Pancreas (tissue), 10 donors: ENCODE measurements around the gene MINDY4B. TPM values are rescaled to one million over a fixed set of nuclear protein-coding genes. Genes with fewer than 3 reads are reported as not detected.

Experiments used
- ATAC-seq, 4 donors: fragments of 200-7000 bp; cut with Tn5 transposase; one replicate each; pipeline versions ENCODE4 v1.8.0 to v1.9.1; 2020; ENCODE audit warnings: mild to moderate bottlenecking in 4 of 4, moderate library complexity in 4 of 4
- DNase-seq, 6 donors: peaks; one replicate each; pipeline ENCODE4 v3.0.0-alpha.2; 2020
- FAIRE-seq: peaks from 2 replicates; lab custom pipeline; 2012; peaks lifted over from hg19 to GRCh38; lab: Jason Lieb, UNC
- H3K27ac ChIP-seq, 4 donors: fragments of 200-600 bp; sonication (generic); 1 replicate in 3 of 4; 2 replicates in 1 of 4; pipeline versions ENCODE4 v1.5.0 to v1.8.0; 2020
- H3K27me3 ChIP-seq, 4 donors: fragments of 200-600 bp; one replicate each; pipeline ENCODE4 v1.8.0; 2021
- H3K36me3 ChIP-seq, 3 donors: fragments of 200-600 bp; sonication (generic) in 1 of 3; one replicate each; pipeline versions ENCODE4 v1.5.0 to v1.8.0; 2020 to 2021
- H3K4me1 ChIP-seq, 3 donors: fragments of 200-600 bp; one replicate each; pipeline ENCODE4 v1.8.0; 2021
- H3K4me3 ChIP-seq, 4 donors: fragments of 200-600 bp; sonication (generic) in 2 of 4; one replicate each; pipeline versions ENCODE4 v1.5.0 to v1.8.0; 2020 to 2021
- H3K9me3 ChIP-seq, 4 donors: fragments of 200-600 bp; one replicate each; pipeline ENCODE4 v1.8.0; 2021
- CTCF ChIP-seq, 4 donors: fragments of 200-600 bp; sonication (generic) in 3 of 4; IDR thresholded peaks; one replicate each; pipeline versions ENCODE4 v1.5.0 to v1.8.0; 2021; ENCODE audit warnings: antibody characterized with exemption in 4 of 4
- WGBS, 2 donors: extraction: QIAGEN DNeasy Blood & Tissue Kit; methylation state at CpG; one replicate each; pipeline ENCODE4 v1.1.7; 2013; 5-methylcytosine and 5-hydroxymethylcytosine counted together
- intact Hi-C, 3 donors: fragments of 100-400 bp; cut with DNase I; formaldehyde crosslinking; loops; one replicate each; pipeline versions ENCODE4 v1.11.1 to v1.14.2; 2022
- polyA plus RNA-seq, 2 donors: library from polyadenylated mRNA; stranded (reverse); fragments of 200-250 nt; gene quantifications; one replicate each; pipeline ENCODE4 v1.2.3, GENCODE V29; 2013
- total RNA-seq, 6 donors: library from RNA; stranded (reverse); fragmentation: NEBNext Ultra II Directional in 4 of 6; extraction: Animal tissue kit (Norgen Biotek cat#: 25700) in 4 of 6; gene quantifications; one replicate each; pipeline versions ENCODE4 v1.2.1 to v1.2.4, GENCODE V29; 2021 to 2023
- donor health status: healthy with polysubstance abuse.
- donor health status: DM: no; HTN: no; CAD: no; lungs with moderate emphysema.
- donor health status: DM: no; HTN: no; CAD: no.
- donor health status: control.
- donor health status: control.
- donor health status: Bipolar disorder and iron deficiency.
- donor health status: DM: yes; HTN: yes; CAD: no.
- donor health status: DM: no; HTN: no; CAD: no.
- donor health status: DM: no; HTN: no; CAD: no.
- donor health status: DM: yes; HTN: yes; CAD: no.

The MINDY4B gene
- total and polyA plus RNA-seq, 8 donors, result not detected

GRCh38 chr3:150890831-150891230 lies 14.4 kb downstream of the MINDY4B start:
- ATAC-seq, result no peak

GRCh38 chr3:150890295-150890694 lies 14.9 kb downstream of the MINDY4B start:
- WGBS, 2 donors, result 78 to 81% methylated on average over 3 of the region's 3 CpGs
- Histone ChIP-seq H3K4me3 (no peak overlapping the region), H3K27ac (no peak overlapping the region), H3K4me1 (no peaks in the 10 kb centered on the region), H3K36me3 (no peaks in the 10 kb centered on the region), H3K9me3 (no peaks in the 10 kb centered on the region), H3K27me3 (no peaks in the 10 kb centered on the region)
- intact Hi-C loops, result no loop called here
- TF ChIP-seq CTCF (IDR thresholded peaks at IDR 0.05), result no peak
- DNase-seq, result no peak
- no peak for ATAC-seq
- FAIRE-seq, result no peak

More at GRCh38 chr3:150890831-150891230, 14.4 kb downstream of the MINDY4B start:
- DNase-seq (no peak), FAIRE-seq (no peak)
- Histone ChIP-seq H3K4me3 (no peak overlapping the region), H3K27me3 (no peaks in the 10 kb centered on the region), H3K27ac (no peak overlapping the region), H3K9me3 (no peaks in the 10 kb centered on the region), H3K4me1 (no peaks in the 10 kb centered on the region), H3K36me3 (no peaks in the 10 kb centered on the region)
- intact Hi-C loops, result no loop called here
- TF ChIP-seq CTCF (IDR thresholded peaks at IDR 0.05), result no peak
- WGBS, 2 donors, result 84 to 87% methylated on average over 9 of the region's 9 CpGs

GRCh38 chr3:150889106-150889505 lies 16.1 kb downstream of the MINDY4B start:
- TF ChIP-seq CTCF (IDR thresholded peaks at IDR 0.05), result no peak
- Histone ChIP-seq H3K36me3 (no peaks in the 10 kb centered on the region), H3K27me3 (no peaks in the 10 kb centered on the region), H3K9me3 (no peaks in the 10 kb centered on the region), H3K4me1 (no peaks in the 10 kb centered on the region), H3K4me3 (no peak overlapping the region), H3K27ac (no peak overlapping the region)
- DNase-seq, result no peak
- FAIRE-seq, result no peak
- ATAC-seq, result no peak
- WGBS, 2 donors, result 85 to 87% methylated on average over 6 of the region's 6 CpGs
- intact Hi-C loops, result no loop called here

- Histone ChIP-seq H3K4me3 (no peak overlapping the region), H3K9me3 (no peaks in the 10 kb centered on the region), H3K4me1 (no peaks in the 10 kb centered on the region), H3K27me3 (no peaks in the 10 kb centered on the region), H3K36me3 (no peaks in the 10 kb centered on the region), H3K27ac (no peak overlapping the region)
- ATAC-seq, result no peak
- DNase-seq, result no peak
- intact Hi-C loops, result no loop called here
- TF ChIP-seq CTCF (IDR thresholded peaks at IDR 0.05), result no peak
- WGBS, 2 donors, result 92 to 96% methylated on average over 2 of the region's 2 CpGs
- FAIRE-seq, result no peak
Measured at GRCh38 chr3:150887031-150887430, 18.2 kb downstream of the MINDY4B start.

- Histone ChIP-seq H3K36me3 (no peaks in the 10 kb centered on the region), H3K27ac (no peak overlapping the region), H3K4me1 (no peaks in the 10 kb centered on the region), H3K4me3 (no peak overlapping the region), H3K27me3 (no peaks in the 10 kb centered on the region), H3K9me3 (no peaks in the 10 kb centered on the region)
- TF ChIP-seq CTCF (IDR thresholded peaks at IDR 0.05), result no peak
- 50 to 54% methylated on average over 3 of the region's 3 CpGs for WGBS, 2 donors
- ATAC-seq (no peak), FAIRE-seq (no peak), DNase-seq (no peak)
- intact Hi-C loops, result no loop called here
Measured at GRCh38 chr3:150885535-150885934, 19.7 kb downstream of the MINDY4B start.
